GM12891 (cell line): ENCODE results near the gene PCDHGA1.
A peak's percentile ranks its signal among the peaks of the same experiment; 100 is the strongest.

Experiments used
- POLR2A ChIP-seq: IDR thresholded peaks from 2 replicates; pipeline ENCODE4 v1.6.1; 2011; ENCODE audit warnings: low read depth, low read length, control low read depth
- POLR2AphosphoS5 ChIP-seq: IDR thresholded peaks from 2 replicates; pipeline ENCODE4 v1.6.1; 2011; ENCODE audit warnings: low read depth, low read length, control low read depth
- POU2F2 ChIP-seq: IDR thresholded peaks from 2 replicates; pipeline ENCODE4 v1.6.1; 2011; ENCODE audit warnings: low read depth, mild to moderate bottlenecking, control low read depth, low read length, moderate library complexity
- SPI1 ChIP-seq: IDR thresholded peaks from 2 replicates; pipeline ENCODE4 v1.6.1; 2011; ENCODE audit warnings: low read depth, low read length, control low read depth
- TAF1 ChIP-seq: IDR thresholded peaks from 2 replicates; pipeline ENCODE4 v1.6.1; 2011; ENCODE audit warnings: low read depth, low read length, control low read depth

DNA sequence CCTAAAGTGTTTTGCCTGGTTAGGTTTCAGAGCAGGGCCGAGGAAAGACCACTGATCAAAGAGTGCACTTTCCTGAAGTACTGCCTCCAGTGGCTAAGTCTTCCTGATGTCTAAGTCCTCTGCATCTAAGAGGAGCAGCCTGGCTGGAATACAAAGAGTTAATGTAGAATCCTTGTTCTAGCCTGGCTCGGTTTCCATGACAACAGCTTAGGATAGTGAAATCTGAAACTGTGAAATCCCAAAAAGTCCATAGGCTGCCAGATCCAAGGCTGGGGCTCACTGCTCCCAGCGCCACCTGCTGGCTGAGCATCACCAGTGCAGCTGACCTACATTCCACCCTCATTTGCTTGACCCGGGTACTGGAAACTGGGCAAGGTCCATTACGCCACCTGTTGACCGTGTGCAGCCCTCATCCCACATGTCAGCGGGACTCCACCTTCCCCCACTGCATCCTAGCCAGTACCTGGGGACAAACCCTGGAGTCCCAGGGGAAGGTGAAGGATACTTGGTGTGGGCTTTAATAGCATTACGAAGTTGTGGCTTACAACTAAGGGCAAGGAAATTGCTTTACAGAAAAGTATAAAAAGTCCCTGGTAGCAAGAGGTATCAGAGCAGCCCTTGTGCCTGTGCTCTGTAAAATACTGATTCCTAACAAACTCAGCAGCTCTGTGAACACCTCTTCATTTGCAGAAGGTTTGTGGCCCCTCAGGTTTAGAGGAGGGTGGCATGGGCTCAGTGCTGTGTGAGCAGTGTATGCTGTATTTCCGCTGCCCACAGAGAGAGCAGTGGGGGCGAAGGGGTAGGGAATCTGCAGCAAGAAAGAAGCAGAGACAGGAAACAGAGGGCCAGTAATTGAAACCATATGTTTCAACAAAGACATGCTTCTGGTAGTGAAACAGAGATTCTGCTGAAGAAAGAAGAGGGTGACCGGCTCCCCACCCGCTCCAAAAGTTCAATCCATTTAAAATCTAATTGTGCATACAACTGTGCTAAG lies 194.6 kb downstream of the PCDHGA1 start:
- TF ChIP-seq POLR2AphosphoS5: no peak
- TF ChIP-seq POLR2A: no peak
- no peak for TF ChIP-seq SPI1
- no peak for TF ChIP-seq TAF1
- peak; percentile 52; the same call in 1 of the 2 replicates for TF ChIP-seq POU2F2
